Stimulated activated CD4-positive, alpha-beta T cell treated with anti-CD3 and anti-CD28 coated beads, Interleukin-4, amount 100 ng/mL, for 1 hour (primary cell): ENCODE measurements around the gene RANBP9.

Experiments
- DNase-seq: peaks from one replicate; pipeline ENCODE4 v3.0.0-alpha.2; 2020

RANBP9 gene

GRCh38 chr6:13711733-13712598, at the start of gene RANBP9:
Gene RANBP9 (minus strand): TSS chr6:13711835. CDS start chr6:13711505, 330 bp downstream.
- DNase-seq, result peak; percentile 86

- DNase-seq, result no peak
Measured at GRCh38 chr6:13760307-13761304, 49.0 kb upstream of the RANBP9 start.

- no peak for DNase-seq
Measured at GRCh38 chr6:13759025-13759424, 47.4 kb upstream of the RANBP9 start.

GRCh38 chr6:13754644-13755043, 43.0 kb upstream of the RANBP9 start:
- no peak for DNase-seq

GRCh38 chr6:13743736-13744127, 32.1 kb upstream of the RANBP9 start:
- no peak for DNase-seq

GRCh38 chr6:13742961-13743735, 31.5 kb upstream of the RANBP9 start:
- DNase-seq, result no peak

GRCh38 chr6:13741365-13741764, 29.7 kb upstream of the RANBP9 start:
- no peak for DNase-seq

GRCh38 chr6:13735031-13735430, 23.4 kb upstream of the RANBP9 start:
- no peak for DNase-seq

- DNase-seq, result no peak
Measured at GRCh38 chr6:13733178-13733887, 21.7 kb upstream of the RANBP9 start.

GRCh38 chr6:13730704-13731103, 19.1 kb upstream of the RANBP9 start:
- DNase-seq, result no peak

- no peak for DNase-seq
Measured at GRCh38 chr6:13729891-13730290, 18.3 kb upstream of the RANBP9 start.

- DNase-seq, result no peak
Measured at GRCh38 chr6:13725570-13725969, 13.9 kb upstream of the RANBP9 start.

GRCh38 chr6:13725052-13725451, 13.4 kb upstream of the RANBP9 start:
- DNase-seq, result no peak

- no peak for DNase-seq
Measured at GRCh38 chr6:13724182-13724581, 12.5 kb upstream of the RANBP9 start.

GRCh38 chr6:13722880-13723279, 11.2 kb upstream of the RANBP9 start:
- no peak for DNase-seq

- no peak for DNase-seq
Measured at GRCh38 chr6:13718123-13718458, 6.5 kb upstream of the RANBP9 start.

- DNase-seq, result no peak
Measured at GRCh38 chr6:13716955-13717295, 5.3 kb upstream of the RANBP9 start.

GRCh38 chr6:13716225-13716954, 4.8 kb upstream of the RANBP9 start:
- no peak for DNase-seq

GRCh38 chr6:13715444-13715883, 3.8 kb upstream of the RANBP9 start:
- DNase-seq, result no peak

- no peak for DNase-seq
Measured at GRCh38 chr6:13712599-13712898, 914 bp upstream of the RANBP9 start.

- no peak for DNase-seq
Measured at GRCh38 chr6:13711324-13711732, 307 bp downstream of the RANBP9 start.
